WTC11 (cell line): ENCODE results near the gene ACTL8. TPM values are rescaled to one million over a fixed set of nuclear protein-coding genes. Genes with fewer than 3 reads are reported as not detected.

Experiments
- ATAC-seq: fragments of 200-7000 bp; cut with Tn5 transposase; 2 replicates; pipeline ENCODE4 v1.10.0; 2021; ENCODE audit warnings: mild to moderate bottlenecking, moderate library complexity
- CTCF ChIA-PET: fragments of 300-600 bp; sonication (Branson Sonifier 250); formaldehyde crosslinking; loops from one replicate; lab custom pipeline; 2021; ENCODE audit warnings: antibody characterized with exemption; lab: Charles Lee
- POLR2A ChIA-PET: fragments of 350-600 bp; sonication (Branson Sonifier 250); formaldehyde crosslinking; loops from one replicate; lab custom pipeline; 2021; ENCODE audit warnings: antibody characterized with exemption; lab: Charles Lee
- DNase-seq: peaks from one replicate; pipeline ENCODE4 v3.0.0; 2021; ENCODE audit warnings: low spot score
- H3K27ac Mint-ChIP-seq: 2 replicates; pipeline ENCODE4 v1.8.0; 2021; ENCODE audit warnings: mixed read lengths
- H3K27me3 Mint-ChIP-seq: 2 replicates; pipeline ENCODE4 v1.8.0; 2021; ENCODE audit warnings: low read depth, mild to moderate bottlenecking, moderate library complexity, mixed read lengths
- H3K36me3 Mint-ChIP-seq: 2 replicates; pipeline ENCODE4 v1.8.0; 2021; ENCODE audit warnings: mixed read lengths
- H3K4me1 Mint-ChIP-seq: 2 replicates; pipeline ENCODE4 v1.8.0; 2022; ENCODE audit warnings: mixed read lengths
- H3K4me3 Mint-ChIP-seq: 2 replicates; pipeline ENCODE4 v1.8.0; 2021; ENCODE audit warnings: mild to moderate bottlenecking, moderate library complexity, mixed read lengths
- H3K9me3 Mint-ChIP-seq: 2 replicates; pipeline ENCODE4 v1.8.0; 2021; ENCODE audit warnings: mixed read lengths
- CTCF ChIP-seq: fragments of 200-600 bp; IDR thresholded peaks from 2 replicates; pipeline ENCODE4 v1.8.0; 2022; ENCODE audit warnings: antibody characterized with exemption
- E2F5 ChIP-seq: sonication (generic); formaldehyde crosslinking; IDR thresholded peaks from 2 replicates; pipeline ENCODE4 v1.8.1; 2022; ENCODE audit warnings: mild to moderate bottlenecking, moderate library complexity, missing genetic modification reagents
- FOXP1 ChIP-seq: sonication (generic); formaldehyde crosslinking; IDR thresholded peaks from 2 replicates; pipeline ENCODE4 v1.8.0; 2022; ENCODE audit warnings: missing genetic modification reagents, mild to moderate bottlenecking, moderate library complexity, borderline replicate concordance
- GABPB1 ChIP-seq: sonication (generic); formaldehyde crosslinking; IDR thresholded peaks from 2 replicates; pipeline ENCODE4 v1.8.1; 2023; ENCODE audit warnings: mild to moderate bottlenecking, missing genetic modification reagents
- HMGA2 ChIP-seq: fragments of 250-450 bp; sonication (Bioruptor Pico); IDR thresholded peaks from 2 replicates; pipeline ENCODE4 v1.4.0; 2021; ENCODE audit warnings: mild to moderate bottlenecking, moderate library complexity
- MLX ChIP-seq: sonication (generic); formaldehyde crosslinking; IDR thresholded peaks from 2 replicates; pipeline ENCODE4 v1.8.1; 2023; ENCODE audit warnings: mild to moderate bottlenecking, missing genetic modification reagents, moderate library complexity
- SMAD3 ChIP-seq: sonication (generic); formaldehyde crosslinking; IDR thresholded peaks from 2 replicates; pipeline ENCODE4 v1.8.0; 2022; ENCODE audit warnings: missing genetic modification reagents, mild to moderate bottlenecking, borderline replicate concordance
- SP1 ChIP-seq: sonication (generic); formaldehyde crosslinking; conservative IDR thresholded peaks from 2 replicates; pipeline ENCODE4 v1.8.1; 2022; ENCODE audit warnings: missing genetic modification reagents
- STAT6 ChIP-seq: sonication (generic); formaldehyde crosslinking; conservative IDR thresholded peaks from 2 replicates; pipeline ENCODE4 v1.8.1; 2023; ENCODE audit warnings: mild to moderate bottlenecking, low read depth, missing genetic modification reagents, moderate library complexity
- TCF7 ChIP-seq: sonication (generic); formaldehyde crosslinking; IDR thresholded peaks from 2 replicates; pipeline ENCODE4 v1.8.0; 2022; ENCODE audit warnings: mild to moderate bottlenecking, low read depth, missing genetic modification reagents, moderate library complexity
- ZNF416 ChIP-seq: fragments of 250-450 bp; sonication (Bioruptor Pico); IDR thresholded peaks from 2 replicates; pipeline ENCODE4 v1.9.0; 2021; ENCODE audit warnings: mild to moderate bottlenecking, inconsistent platforms
- ZNF512 ChIP-seq: sonication (generic); formaldehyde crosslinking; IDR thresholded peaks from 2 replicates; pipeline ENCODE4 v1.8.1; 2022; ENCODE audit warnings: missing genetic modification reagents, borderline replicate concordance
- total RNA-seq: library from RNA; stranded (reverse); gene quantifications from 3 replicates; pipeline ENCODE4 v1.2.3, GENCODE V29; 2021
- TF ChIP-seq, protein P1 (sequence below): sonication (generic); formaldehyde crosslinking; conservative IDR thresholded peaks from 2 replicates; pipeline ENCODE4 v1.8.1; 2022; ENCODE audit warnings: mild to moderate bottlenecking, missing genetic modification reagents
- TF ChIP-seq, protein P2 (sequence below): sonication (generic); formaldehyde crosslinking; IDR thresholded peaks from 2 replicates; pipeline ENCODE4 v1.8.0; 2022; ENCODE audit warnings: mild to moderate bottlenecking, missing genetic modification reagents
- TF ChIP-seq, protein P3 (sequence below): sonication (generic); formaldehyde crosslinking; IDR thresholded peaks from 2 replicates; pipeline ENCODE4 v1.8.0; 2023; ENCODE audit warnings: missing genetic modification reagents
- TF ChIP-seq, protein P4 (sequence below): sonication (generic); formaldehyde crosslinking; IDR thresholded peaks from 2 replicates; pipeline ENCODE4 v1.8.1; 2022; ENCODE audit warnings: low read depth, missing genetic modification reagents, borderline replicate concordance
- TF ChIP-seq, protein P5 (sequence below): sonication (generic); formaldehyde crosslinking; IDR thresholded peaks from 2 replicates; pipeline ENCODE4 v1.8.0; 2022; ENCODE audit warnings: missing genetic modification reagents

Gene ACTL8
- total RNA-seq, 1 experiment from 2014 or later: 1.6 TPM

- Mint-ChIP-seq H3K9me3 (0 out of 2 replicates have a peak, but pooled peaks cover 5% of the 10 kb centered on the region), H3K27me3 (no peaks in the 10 kb centered on the region), H3K4me1 (no peaks in the 10 kb centered on the region), H3K4me3 (no peak overlapping the region), H3K27ac (no peak overlapping the region), H3K36me3 (no peaks in the 10 kb centered on the region)
- TF ChIP-seq STAT6 (CRISPR knock-in tag): no peak
- CTCF ChIA-PET: interaction anchor here (0.8 to 1.5 kb wide), 3 partner anchors 12 to 68 kb away, joined by 3 to 9 read pairs (median 6); no protein-coding TSS in a partner anchor
- POLR2A ChIA-PET: no interaction called here
- DNase-seq (no peak), ATAC-seq (no peak)
Observed at GRCh38 chr1:17729248-17729647, 25.9 kb upstream of the ACTL8 start.

DNA sequence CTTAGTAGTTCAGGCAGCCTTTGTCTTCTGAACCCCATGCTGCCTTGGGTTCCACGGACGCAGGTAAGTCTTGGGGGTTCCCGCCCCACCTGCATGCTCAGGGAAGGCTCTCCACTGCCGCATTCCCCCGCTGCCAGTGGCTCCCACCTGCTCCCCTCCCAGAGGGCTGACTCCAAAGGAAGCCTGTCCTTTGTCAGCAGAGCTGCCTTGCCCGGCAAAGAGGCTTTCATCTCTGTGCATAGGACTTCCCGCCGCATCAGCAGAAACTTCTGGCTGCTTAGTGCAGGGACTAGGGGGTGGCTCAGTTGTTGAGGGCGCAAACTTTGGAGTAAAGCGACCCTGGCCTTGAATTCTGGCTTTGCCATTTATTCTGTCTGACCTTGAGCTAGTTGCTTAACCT is 25.2 kb upstream of the ACTL8 start:
- H3K4me3 Mint-ChIP-seq: no peak overlapping the region
- no peaks in the 10 kb centered on the region for H3K27me3 Mint-ChIP-seq
- DNase-seq (no peak), ATAC-seq (no peak)
- POLR2A ChIA-PET: no interaction called here
- no peaks in the 10 kb centered on the region for H3K36me3 Mint-ChIP-seq
- no peaks in the 10 kb centered on the region for H3K4me1 Mint-ChIP-seq
- no peak overlapping the region for H3K27ac Mint-ChIP-seq
- CTCF ChIA-PET: interaction anchor here (0.8 to 1.5 kb wide), 3 partner anchors 11 to 68 kb away, joined by 3 to 9 read pairs (median 6); no protein-coding TSS in a partner anchor
- 0 out of 2 replicates have a peak, but pooled peaks cover 5% of the 10 kb centered on the region for H3K9me3 Mint-ChIP-seq
- TF ChIP-seq TCF7 (CRISPR knock-in tag) (no peak), SP1 (CRISPR knock-in tag) (no peak), E2F5 (CRISPR knock-in tag) (no peak), ZNF512 (CRISPR knock-in tag) (no peak), FOXP1 (CRISPR knock-in tag) (no peak), GABPB1 (no peak), SMAD3 (no peak), HMGA2 (CRISPR knock-in tag) (no peak), CTCF (no peak), ZNF416 (CRISPR knock-in tag) (no peak), MLX (CRISPR knock-in tag) (no peak)
- TF ChIP-seq, protein P1, sequence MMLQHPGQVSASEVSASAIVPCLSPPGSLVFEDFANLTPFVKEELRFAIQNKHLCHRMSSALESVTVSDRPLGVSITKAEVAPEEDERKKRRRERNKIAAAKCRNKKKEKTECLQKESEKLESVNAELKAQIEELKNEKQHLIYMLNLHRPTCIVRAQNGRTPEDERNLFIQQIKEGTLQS (CRISPR knock-in tag): no peak
- TF ChIP-seq, protein P2, sequence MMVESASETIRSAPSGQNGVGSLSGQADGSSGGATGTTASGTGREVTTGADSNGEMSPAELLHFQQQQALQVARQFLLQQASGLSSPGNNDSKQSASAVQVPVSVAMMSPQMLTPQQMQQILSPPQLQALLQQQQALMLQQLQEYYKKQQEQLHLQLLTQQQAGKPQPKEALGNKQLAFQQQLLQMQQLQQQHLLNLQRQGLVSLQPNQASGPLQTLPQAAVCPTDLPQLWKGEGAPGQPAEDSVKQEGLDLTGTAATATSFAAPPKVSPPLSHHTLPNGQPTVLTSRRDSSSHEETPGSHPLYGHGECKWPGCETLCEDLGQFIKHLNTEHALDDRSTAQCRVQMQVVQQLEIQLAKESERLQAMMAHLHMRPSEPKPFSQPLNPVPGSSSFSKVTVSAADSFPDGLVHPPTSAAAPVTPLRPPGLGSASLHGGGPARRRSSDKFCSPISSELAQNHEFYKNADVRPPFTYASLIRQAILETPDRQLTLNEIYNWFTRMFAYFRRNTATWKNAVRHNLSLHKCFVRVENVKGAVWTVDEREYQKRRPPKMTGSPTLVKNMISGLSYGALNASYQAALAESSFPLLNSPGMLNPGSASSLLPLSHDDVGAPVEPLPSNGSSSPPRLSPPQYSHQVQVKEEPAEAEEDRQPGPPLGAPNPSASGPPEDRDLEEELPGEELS (CRISPR knock-in tag): no peak
- TF ChIP-seq, protein P3, sequence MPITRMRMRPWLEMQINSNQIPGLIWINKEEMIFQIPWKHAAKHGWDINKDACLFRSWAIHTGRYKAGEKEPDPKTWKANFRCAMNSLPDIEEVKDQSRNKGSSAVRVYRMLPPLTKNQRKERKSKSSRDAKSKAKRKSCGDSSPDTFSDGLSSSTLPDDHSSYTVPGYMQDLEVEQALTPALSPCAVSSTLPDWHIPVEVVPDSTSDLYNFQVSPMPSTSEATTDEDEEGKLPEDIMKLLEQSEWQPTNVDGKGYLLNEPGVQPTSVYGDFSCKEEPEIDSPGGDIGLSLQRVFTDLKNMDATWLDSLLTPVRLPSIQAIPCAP: no peak
- TF ChIP-seq, protein P4, sequence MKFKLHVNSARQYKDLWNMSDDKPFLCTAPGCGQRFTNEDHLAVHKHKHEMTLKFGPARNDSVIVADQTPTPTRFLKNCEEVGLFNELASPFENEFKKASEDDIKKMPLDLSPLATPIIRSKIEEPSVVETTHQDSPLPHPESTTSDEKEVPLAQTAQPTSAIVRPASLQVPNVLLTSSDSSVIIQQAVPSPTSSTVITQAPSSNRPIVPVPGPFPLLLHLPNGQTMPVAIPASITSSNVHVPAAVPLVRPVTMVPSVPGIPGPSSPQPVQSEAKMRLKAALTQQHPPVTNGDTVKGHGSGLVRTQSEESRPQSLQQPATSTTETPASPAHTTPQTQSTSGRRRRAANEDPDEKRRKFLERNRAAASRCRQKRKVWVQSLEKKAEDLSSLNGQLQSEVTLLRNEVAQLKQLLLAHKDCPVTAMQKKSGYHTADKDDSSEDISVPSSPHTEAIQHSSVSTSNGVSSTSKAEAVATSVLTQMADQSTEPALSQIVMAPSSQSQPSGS (CRISPR knock-in tag): no peak
- TF ChIP-seq, protein P5, sequence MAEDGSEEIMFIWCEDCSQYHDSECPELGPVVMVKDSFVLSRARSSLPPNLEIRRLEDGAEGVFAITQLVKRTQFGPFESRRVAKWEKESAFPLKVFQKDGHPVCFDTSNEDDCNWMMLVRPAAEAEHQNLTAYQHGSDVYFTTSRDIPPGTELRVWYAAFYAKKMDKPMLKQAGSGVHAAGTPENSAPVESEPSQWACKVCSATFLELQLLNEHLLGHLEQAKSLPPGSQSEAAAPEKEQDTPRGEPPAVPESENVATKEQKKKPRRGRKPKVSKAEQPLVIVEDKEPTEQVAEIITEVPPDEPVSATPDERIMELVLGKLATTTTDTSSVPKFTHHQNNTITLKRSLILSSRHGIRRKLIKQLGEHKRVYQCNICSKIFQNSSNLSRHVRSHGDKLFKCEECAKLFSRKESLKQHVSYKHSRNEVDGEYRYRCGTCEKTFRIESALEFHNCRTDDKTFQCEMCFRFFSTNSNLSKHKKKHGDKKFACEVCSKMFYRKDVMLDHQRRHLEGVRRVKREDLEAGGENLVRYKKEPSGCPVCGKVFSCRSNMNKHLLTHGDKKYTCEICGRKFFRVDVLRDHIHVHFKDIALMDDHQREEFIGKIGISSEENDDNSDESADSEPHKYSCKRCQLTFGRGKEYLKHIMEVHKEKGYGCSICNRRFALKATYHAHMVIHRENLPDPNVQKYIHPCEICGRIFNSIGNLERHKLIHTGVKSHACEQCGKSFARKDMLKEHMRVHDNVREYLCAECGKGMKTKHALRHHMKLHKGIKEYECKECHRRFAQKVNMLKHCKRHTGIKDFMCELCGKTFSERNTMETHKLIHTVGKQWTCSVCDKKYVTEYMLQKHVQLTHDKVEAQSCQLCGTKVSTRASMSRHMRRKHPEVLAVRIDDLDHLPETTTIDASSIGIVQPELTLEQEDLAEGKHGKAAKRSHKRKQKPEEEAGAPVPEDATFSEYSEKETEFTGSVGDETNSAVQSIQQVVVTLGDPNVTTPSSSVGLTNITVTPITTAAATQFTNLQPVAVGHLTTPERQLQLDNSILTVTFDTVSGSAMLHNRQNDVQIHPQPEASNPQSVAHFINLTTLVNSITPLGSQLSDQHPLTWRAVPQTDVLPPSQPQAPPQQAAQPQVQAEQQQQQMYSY: no peak
